Panc1 (cell line): ENCODE measurements around the gene IGSF21. TPM values are rescaled to one million over a fixed set of nuclear protein-coding genes. Genes with fewer than 3 reads are reported as not detected.

ENCODE experiments used
- ATAC-seq: fragments of 200-7000 bp; cut with Tn5 transposase; 2 replicates; pipeline ENCODE4 v1.9.1; 2020; ENCODE audit warnings: mild to moderate bottlenecking, moderate library complexity
- BruUV-seq: library from RNA; stranded (reverse); fragments of 400-500 nt; replicated peaks from 2 replicates; lab custom pipeline; 2021; lab: Mats Ljungman, UMichigan
- CTCF ChIA-PET: fragments of 300-600 bp; sonication (Branson Sonifier 250); formaldehyde crosslinking; loops from one replicate; lab custom pipeline; 2022; ENCODE audit warnings: antibody characterized with exemption; lab: Charles Lee
- POLR2A ChIA-PET: fragments of 300-600 bp; sonication (Branson Sonifier 250); formaldehyde crosslinking; loops from one replicate; lab custom pipeline; 2022; ENCODE audit warnings: antibody characterized with exemption; lab: Charles Lee
- DNase-seq: peaks from one replicate; pipeline ENCODE4 v3.0.0-alpha.2; 2010; ENCODE audit warnings: low read depth, low spot score
- H3K27ac ChIP-seq: 2 replicates; pipeline ENCODE4 v1.5.1; 2011; ENCODE audit warnings: mild to moderate bottlenecking, low read length, inconsistent platforms
- H3K27me3 ChIP-seq: fragments of 200-500 bp; sonication (Bioruptor generic); 2 replicates; pipeline ENCODE4 v1.6.0; 2014; ENCODE audit warnings: low read length, inconsistent platforms; ENCODE audit not compliant: control insufficient read depth, insufficient read depth
- H3K36me3 ChIP-seq: fragments of 200-500 bp; sonication (Bioruptor generic); 2 replicates; pipeline ENCODE4 v1.5.1; 2014; ENCODE audit warnings: inconsistent platforms, mild to moderate bottlenecking, low read length, moderate library complexity; ENCODE audit not compliant: control insufficient read depth, insufficient read depth
- H3K4me1 ChIP-seq: 2 replicates; pipeline ENCODE4 v1.5.1; 2011; ENCODE audit warnings: inconsistent platforms, mild to moderate bottlenecking, low read length, moderate library complexity; ENCODE audit not compliant: control insufficient read depth, insufficient read depth
- H3K4me3 ChIP-seq, 2 experiments: 2 replicates each; pipeline ENCODE4 v1.5.1; 2011 to 2012; ENCODE audit warnings: low read depth in 2 of 2, low read length in 2 of 2, mild to moderate bottlenecking in 2 of 2, inconsistent platforms in 1 of 2, moderate library complexity in 1 of 2
- H3K9me3 ChIP-seq: fragments of 200-500 bp; sonication (Bioruptor generic); 2 replicates; pipeline ENCODE4 v1.5.1; 2014; ENCODE audit warnings: low read depth, mild to moderate bottlenecking, inconsistent platforms, low read length, moderate library complexity; ENCODE audit not compliant: control insufficient read depth, insufficient read depth
- POLR2AphosphoS5 ChIP-seq: IDR thresholded peaks from 2 replicates; pipeline ENCODE4 v1.6.1; 2012; ENCODE audit warnings: mild to moderate bottlenecking, low read depth, low read length, moderate library complexity
- REST ChIP-seq, 2 experiments: IDR thresholded peaks; 2 replicates each; pipeline ENCODE4 v1.6.1; 2011 to 2012; ENCODE audit warnings: low read depth in 2 of 2, control low read depth in 1 of 2, low read length in 1 of 2, mild to moderate bottlenecking in 1 of 2, moderate library complexity in 1 of 2; ENCODE audit not compliant: insufficient read depth in 1 of 2
- SIN3A ChIP-seq: IDR thresholded peaks from 2 replicates; pipeline ENCODE4 v1.6.1; 2012; ENCODE audit warnings: low read depth, mild to moderate bottlenecking, low read length, moderate library complexity, borderline replicate concordance; ENCODE audit not compliant: insufficient read depth
- TCF7L2 ChIP-seq: IDR thresholded peaks from 2 replicates; pipeline ENCODE4 v1.6.1; 2011; ENCODE audit warnings: mild to moderate bottlenecking, low read depth, low read length, inconsistent platforms
- in situ Hi-C: cut with HindIII; loops from 2 replicates; pipeline ENCODE4 v1.10.0; 2016; ENCODE audit warnings: low sequenced_read_pairs, low pct_unique_long_range_greater_than_20kb
- intact Hi-C: fragments of 100-400 bp; cut with micrococcal nuclease; formaldehyde crosslinking; loops from one replicate; pipeline ENCODE4 v1.10.0; 2022; ENCODE audit not compliant: unreplicated experiment
- total RNA-seq: library from RNA; stranded (reverse); gene quantifications from one replicate; pipeline ENCODE4 v1.2.1, GENCODE V29; 2021; ENCODE audit not compliant: unreplicated experiment
- TF ChIP-seq, protein P1 (sequence below): fragments of 450-650 bp; IDR thresholded peaks from 2 replicates; pipeline ENCODE4 v1.5.1; 2017; ENCODE audit warnings: mild to moderate bottlenecking

Gene IGSF21
- total RNA-seq, 1 experiment from 2014 or later = not detected

DNA sequence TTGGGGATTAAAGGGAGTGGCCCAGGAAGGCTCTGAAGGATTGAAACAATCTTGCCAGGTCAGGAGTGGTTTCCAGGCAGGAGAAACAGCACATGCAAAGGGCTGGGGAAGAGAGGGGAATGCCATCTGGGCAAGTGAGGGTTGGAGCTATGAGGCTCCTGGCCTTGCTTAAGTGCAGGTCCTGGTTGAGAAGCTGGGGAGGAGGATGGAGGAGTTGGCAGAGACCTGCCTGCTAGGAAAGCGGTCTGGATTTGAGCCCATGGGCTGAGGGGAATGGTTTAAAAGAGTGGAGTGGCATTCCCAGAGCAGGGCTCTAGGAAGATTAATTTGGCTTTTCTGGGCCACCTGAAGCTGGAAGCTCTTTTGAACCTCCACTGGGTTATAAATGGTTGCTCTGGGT, 9.2 kb downstream of the IGSF21 start:
- Histone ChIP-seq H3K4me1 (no peaks in the 10 kb centered on the region), H3K27ac (no peak overlapping the region), H3K27me3 (peaks cover 25% of the 10 kb centered on the region), H3K36me3 (no peaks in the 10 kb centered on the region), H3K4me3 (no peak overlapping the region), H3K9me3 (no peaks in the 10 kb centered on the region)
- in situ Hi-C loops = no loop called here
- ChIA-PET CTCF (no interaction called here), POLR2A (no interaction called here)
- ATAC-seq (no peak), DNase-seq (no peak)
- no peak for TF ChIP-seq POLR2AphosphoS5
- TF ChIP-seq TCF7L2 = no peak
- no peak for TF ChIP-seq SIN3A
- TF ChIP-seq, protein P1, sequence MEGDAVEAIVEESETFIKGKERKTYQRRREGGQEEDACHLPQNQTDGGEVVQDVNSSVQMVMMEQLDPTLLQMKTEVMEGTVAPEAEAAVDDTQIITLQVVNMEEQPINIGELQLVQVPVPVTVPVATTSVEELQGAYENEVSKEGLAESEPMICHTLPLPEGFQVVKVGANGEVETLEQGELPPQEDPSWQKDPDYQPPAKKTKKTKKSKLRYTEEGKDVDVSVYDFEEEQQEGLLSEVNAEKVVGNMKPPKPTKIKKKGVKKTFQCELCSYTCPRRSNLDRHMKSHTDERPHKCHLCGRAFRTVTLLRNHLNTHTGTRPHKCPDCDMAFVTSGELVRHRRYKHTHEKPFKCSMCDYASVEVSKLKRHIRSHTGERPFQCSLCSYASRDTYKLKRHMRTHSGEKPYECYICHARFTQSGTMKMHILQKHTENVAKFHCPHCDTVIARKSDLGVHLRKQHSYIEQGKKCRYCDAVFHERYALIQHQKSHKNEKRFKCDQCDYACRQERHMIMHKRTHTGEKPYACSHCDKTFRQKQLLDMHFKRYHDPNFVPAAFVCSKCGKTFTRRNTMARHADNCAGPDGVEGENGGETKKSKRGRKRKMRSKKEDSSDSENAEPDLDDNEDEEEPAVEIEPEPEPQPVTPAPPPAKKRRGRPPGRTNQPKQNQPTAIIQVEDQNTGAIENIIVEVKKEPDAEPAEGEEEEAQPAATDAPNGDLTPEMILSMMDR = no peak
- TF ChIP-seq REST (IDR thresholded peaks at IDR 0.05; ENCODE audit: insufficient read depth in 1 of 2, low read depth in 2 of 2, low read length in 1 of 2) = no peak
- intact Hi-C loops = no loop called here
- no TSS peak for BruUV-seq

GRCh38 chr1:18118078-18118477, 10.5 kb downstream of the IGSF21 start:
- ATAC-seq (no peak), DNase-seq (no peak)
- in situ Hi-C loops = no loop called here
- CTCF ChIA-PET = interaction anchor here (0.7 kb wide), 1 partner anchor 381 kb away, joined by 8 read pairs; no protein-coding TSS in a partner anchor
- TF ChIP-seq TCF7L2 (no peak), SIN3A (no peak), POLR2AphosphoS5 (no peak), REST (IDR thresholded peaks at IDR 0.05; ENCODE audit: insufficient read depth in 1 of 2, low read depth in 2 of 2, low read length in 1 of 2) (no peak)
- TF ChIP-seq, protein P1 = no peak
- Histone ChIP-seq H3K27ac (no peak overlapping the region), H3K27me3 (peaks cover 22% of the 10 kb centered on the region), H3K36me3 (no peaks in the 10 kb centered on the region), H3K4me3 (no peak overlapping the region), H3K4me1 (no peaks in the 10 kb centered on the region), H3K9me3 (no peaks in the 10 kb centered on the region)
- intact Hi-C loops = no loop called here
- POLR2A ChIA-PET = no interaction called here
- BruUV-seq = no TSS peak
